H1 (cell line): ENCODE measurements around the gene ITGB2. TPM values are rescaled to one million over a fixed set of nuclear protein-coding genes. Genes with fewer than 3 reads are reported as not detected.

Experiments
- CHD7 ChIP-seq: fragments of 300-600 bp; sonication (generic); IDR thresholded peaks from 2 replicates; pipeline ENCODE4 v1.7.1; 2012; ENCODE audit warnings: low read length, moderate library complexity, mild to moderate bottlenecking, inconsistent platforms; ENCODE audit not compliant: insufficient replicate concordance
- CTBP2 ChIP-seq: IDR thresholded peaks from 2 replicates; pipeline ENCODE4 v1.7.0; 2011; ENCODE audit warnings: borderline replicate concordance, mild to moderate bottlenecking, moderate library complexity, mixed read lengths, low read length; ENCODE audit not compliant: insufficient read depth, insufficient read length
- HDAC2 ChIP-seq, 2 experiments: fragments of 300-600 bp in 1 of 2; sonication (generic) in 1 of 2; IDR thresholded peaks; 2 replicates each; pipeline ENCODE4 v1.6.1; 2011 to 2012; ENCODE audit warnings: low read depth in 2 of 2, low read length in 2 of 2, mild to moderate bottlenecking in 2 of 2, moderate library complexity in 2 of 2, borderline replicate concordance in 1 of 2, inconsistent platforms in 1 of 2
- POU5F1 ChIP-seq: IDR thresholded peaks from 2 replicates; pipeline ENCODE4 v1.6.1; 2011; ENCODE audit warnings: low read depth, mild to moderate bottlenecking, low read length, moderate library complexity
- RBBP5 ChIP-seq: IDR thresholded peaks from 2 replicates; pipeline ENCODE4 v1.7.1; 2012; ENCODE audit warnings: low read depth, mild to moderate bottlenecking, inconsistent platforms, low read length, moderate library complexity, borderline replicate concordance
- SIRT6 ChIP-seq: IDR thresholded peaks from one replicate; pipeline ENCODE4 v1.7.1; 2012; ENCODE audit warnings: low read length, inconsistent platforms
- SP1 ChIP-seq: IDR thresholded peaks from 2 replicates; pipeline ENCODE4 v1.6.1; 2011; ENCODE audit warnings: low read depth, low read length
- polyA plus RNA-seq, 7 experiments: library from polyadenylated mRNA; depleted of rRNA in 3 of 7; stranded (reverse) in 5 of 7; unstranded in 2 of 7; fragments of >200 nt in 5 of 7; fragments of 200-250 nt in 2 of 7; gene quantifications; 1 replicate in 5 of 7; 2 replicates in 1 of 7; 4 replicates in 1 of 7; pipeline versions ENCODE4 v1.2.1 to v1.2.3, GENCODE V29; 2011 to 2013; ENCODE audit warnings: missing spikeins in 2 of 7, mixed read lengths in 2 of 7
- total RNA-seq: library from RNA; stranded (reverse); fragmentation: NEBNext Ultra II Directional; extraction: Animal tissue kit (Norgen Biotek cat#: 25700); gene quantifications from 2 replicates; pipeline ENCODE4 v1.2.1, GENCODE V29; 2021

ITGB2 gene
- total and polyA plus RNA-seq, 2 of the 8 experiments (the other 6 are each of a cell fraction or from before 2014, with no cell fraction given), result 0.24 to 0.63 TPM

GRCh38 chr21:44950351-44950750 lies 29.7 kb upstream of the ITGB2 start (continued):
- TF ChIP-seq HDAC2 (IDR thresholded peaks at IDR 0.05; ENCODE audit: borderline replicate concordance in 1 of 2, low read depth in 2 of 2, low read length in 2 of 2), result no peak
- no peak for TF ChIP-seq CTBP2
- no peak for TF ChIP-seq CHD7
- TF ChIP-seq SIRT6, result no peak
- TF ChIP-seq SP1, result no peak
- TF ChIP-seq RBBP5, result no peak
- TF ChIP-seq POU5F1, result no peak
- TF ChIP-seq, all 59 proteins: peak for 0
